MV-4-11 (cell line): Measurements from ENCODE around the gene S100G.

Source experiments
- DNase-seq: peaks from one replicate; lab custom pipeline; 2025; lab: John Stamatoyannopoulos, UW

The S100G gene

DNA sequence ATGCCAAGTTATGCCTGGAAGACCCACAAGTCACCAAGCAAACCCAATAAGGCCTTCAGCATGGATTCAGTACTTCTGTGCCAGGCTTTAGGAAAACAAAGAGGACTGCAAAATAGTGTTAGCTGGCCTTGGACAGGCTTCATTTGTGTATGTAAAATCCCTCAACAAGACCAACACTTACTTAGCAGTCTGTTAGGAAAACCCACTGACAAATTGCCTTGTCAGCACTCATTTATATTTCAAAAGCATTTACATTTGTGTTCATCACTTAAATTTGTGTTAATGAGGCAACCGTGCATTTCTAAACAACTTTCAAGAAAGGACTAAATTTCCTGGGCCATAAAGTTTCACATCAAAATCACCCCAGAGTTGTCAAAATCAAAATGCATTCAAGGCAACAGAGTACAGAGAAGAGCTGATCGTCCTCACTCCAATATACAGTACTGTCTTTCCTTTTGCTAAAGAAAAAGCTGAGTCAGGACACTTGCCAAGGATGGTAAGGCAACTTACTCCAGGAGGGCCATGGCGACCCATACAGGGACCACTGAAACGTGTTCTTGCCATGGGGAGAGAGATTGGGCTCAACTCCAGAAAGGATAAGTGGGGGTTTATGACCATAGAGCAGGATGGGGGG lies 1.6 kb downstream of the S100G start:
- no peak for DNase-seq

DNA sequence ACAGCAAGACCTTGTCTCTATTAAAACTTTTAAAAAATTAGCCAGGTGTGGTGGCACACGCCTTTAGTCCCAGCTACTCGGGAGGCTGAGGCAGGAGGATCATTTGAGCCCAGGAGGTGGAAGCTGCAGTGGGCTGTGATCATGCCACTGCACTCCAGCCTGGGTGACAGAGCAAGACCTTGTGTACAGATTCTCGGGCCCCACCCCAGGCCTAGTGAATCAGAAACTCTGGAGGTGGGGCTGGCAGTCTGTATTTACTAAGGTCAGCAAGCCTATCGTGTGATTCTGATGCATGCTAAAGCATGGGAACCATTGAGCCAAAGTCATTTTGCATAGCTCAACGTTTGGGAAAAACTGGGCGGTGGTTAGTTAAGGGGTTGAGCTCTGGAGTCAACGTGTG lies 3.5 kb downstream of the S100G start:
- no peak for DNase-seq

DNA sequence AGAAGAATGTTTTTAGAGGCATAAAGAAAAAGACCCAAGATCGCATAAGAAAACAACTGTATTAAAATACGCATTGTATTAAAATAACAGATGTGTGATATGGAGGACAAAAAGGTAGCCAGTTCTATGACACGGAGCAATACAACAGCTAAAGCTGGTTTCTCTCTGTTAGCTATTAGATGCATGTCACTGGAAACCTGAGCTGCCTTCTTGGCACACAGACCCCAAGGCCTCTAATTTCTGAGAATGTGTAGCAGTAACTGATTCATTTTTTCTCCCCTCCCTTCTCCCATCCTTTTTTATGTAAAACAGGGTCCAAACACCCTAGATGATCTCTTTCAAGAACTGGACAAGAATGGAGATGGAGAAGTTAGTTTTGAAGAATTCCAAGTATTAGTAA lies 4.1 kb downstream of the S100G start:
- DNase-seq, result no peak

DNA sequence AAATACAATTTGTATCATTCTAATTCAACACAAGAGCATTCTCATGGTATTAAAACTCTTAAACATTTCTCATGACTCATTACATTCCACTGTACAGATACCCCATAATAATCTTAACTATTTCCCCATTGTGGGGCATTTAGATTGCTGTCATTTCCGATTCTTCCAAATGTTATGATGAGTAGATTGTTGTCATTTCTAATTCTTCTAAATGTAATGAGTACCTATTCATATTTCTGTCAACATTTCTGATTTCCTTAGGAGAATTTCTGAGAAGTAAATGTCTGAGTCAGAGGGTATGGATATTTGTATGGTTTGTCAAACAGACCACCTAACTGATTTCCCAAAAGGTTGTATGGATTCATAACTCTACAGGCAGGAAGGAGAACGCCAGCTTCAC lies 8.3 kb downstream of the S100G start:
- DNase-seq, result no peak

DNA sequence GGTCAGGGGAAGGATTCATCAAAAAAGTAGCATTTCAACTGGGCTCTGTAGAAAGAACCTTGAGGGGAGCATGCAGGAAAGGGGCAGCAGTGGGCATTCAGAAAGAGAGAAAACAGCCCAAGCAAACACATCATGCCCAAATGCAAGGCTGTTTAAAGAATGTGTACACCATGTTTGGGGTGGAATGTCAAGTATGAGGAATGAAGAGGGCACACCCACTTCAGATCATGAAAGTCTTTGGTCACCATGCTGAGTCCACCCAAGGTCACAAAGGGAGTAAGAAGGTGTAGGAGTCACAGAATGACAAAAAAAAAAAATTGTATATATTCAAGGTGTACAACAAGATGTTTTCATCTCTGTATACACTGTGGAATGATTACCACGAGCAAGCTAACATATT lies 9.4 kb downstream of the S100G start:
- DNase-seq, result no peak

DNA sequence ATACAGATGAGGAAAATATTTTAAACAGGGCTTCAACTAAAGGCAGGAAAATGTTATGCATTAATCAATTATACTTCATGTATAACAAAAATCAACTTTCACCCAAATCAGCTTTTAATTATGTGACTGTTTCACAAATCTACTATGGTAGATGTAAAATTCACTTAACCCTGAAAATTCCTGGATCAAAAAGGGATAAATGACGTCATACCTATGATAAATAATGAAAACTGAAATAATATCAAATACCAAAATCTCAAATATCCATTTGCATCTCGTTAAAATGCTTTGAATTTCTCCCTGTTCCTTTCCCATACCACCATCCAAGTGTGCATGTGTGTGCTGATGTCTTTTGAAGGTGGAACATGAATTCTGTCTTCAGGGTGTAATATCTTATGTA lies 11.5 kb downstream of the S100G start:
- DNase-seq, result no peak

DNA sequence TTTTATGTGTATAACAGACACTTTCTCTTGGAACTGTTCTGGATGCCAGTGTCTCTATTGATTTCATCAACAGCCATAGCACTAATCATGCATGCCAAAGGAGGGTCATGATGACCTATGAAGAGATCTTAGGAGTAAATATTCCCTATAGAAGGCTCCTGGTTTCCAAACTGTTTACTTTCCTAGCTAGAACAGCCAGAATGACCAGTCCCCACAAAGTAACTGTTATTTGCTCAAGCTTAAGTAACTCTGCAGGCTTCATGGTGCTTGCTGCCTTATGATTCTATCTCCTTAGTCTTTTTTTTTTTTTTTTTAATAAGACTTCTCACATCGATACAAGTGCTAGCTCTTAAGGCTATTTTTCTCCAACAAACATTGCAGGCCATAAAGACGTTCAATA lies 12.4 kb downstream of the S100G start:
- DNase-seq, result no peak

DNA sequence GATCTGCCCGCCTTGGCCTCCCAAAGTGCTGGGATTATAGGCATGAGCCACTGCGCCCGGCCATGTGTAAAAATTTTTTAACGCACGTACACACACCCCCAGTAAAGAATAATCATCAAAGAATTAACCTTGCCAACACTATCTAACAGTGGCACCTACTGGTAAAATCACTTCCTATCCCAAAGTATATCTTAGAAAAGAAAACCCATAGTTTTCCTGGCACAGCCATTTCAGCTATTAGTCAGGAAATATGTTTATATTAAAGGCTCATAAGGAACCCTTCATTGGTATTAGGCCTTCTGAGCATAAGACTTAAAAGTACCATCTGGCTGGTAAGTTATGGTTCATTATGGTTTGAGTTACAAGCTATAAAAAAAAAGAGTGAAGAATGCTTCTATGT lies 14.1 kb downstream of the S100G start:
- no peak for DNase-seq

DNA sequence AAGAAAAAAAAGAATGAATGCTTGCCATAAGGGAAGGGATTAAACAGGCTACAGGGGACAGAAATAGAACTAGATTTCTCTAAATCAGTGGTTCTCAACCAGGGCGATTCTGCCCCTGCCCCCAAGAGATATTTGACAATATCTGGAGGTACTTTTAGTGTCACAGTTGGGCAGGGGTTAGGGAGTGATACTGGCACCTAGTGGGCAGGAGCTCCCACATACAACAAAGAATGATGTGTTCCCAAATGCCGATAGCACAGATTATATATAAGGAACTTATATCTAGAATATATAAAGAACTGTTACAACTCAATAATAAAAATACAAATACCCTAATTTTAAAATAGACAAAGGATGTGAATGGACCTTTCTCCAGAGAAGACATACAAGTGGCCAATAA lies 14.7 kb downstream of the S100G start:
- DNase-seq, result no peak

DNA sequence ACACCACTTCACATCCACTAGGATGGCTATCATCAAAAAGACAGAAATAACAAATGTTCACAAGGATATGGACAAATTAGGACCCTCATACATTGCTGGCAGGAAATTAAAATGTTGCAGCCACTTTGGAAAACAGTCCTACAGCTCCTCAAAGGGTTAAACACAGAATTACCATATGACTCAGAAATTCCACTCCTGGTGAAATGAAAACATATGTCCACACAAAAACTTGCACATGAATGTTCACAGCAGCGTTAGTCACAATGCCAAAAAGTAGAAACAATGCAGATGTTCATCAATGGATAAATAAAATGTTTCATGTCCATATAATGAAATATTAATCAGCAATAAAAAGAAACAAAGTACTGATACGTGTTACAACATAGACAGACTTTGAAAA lies 15.1 kb downstream of the S100G start:
- no peak for DNase-seq

DNA sequence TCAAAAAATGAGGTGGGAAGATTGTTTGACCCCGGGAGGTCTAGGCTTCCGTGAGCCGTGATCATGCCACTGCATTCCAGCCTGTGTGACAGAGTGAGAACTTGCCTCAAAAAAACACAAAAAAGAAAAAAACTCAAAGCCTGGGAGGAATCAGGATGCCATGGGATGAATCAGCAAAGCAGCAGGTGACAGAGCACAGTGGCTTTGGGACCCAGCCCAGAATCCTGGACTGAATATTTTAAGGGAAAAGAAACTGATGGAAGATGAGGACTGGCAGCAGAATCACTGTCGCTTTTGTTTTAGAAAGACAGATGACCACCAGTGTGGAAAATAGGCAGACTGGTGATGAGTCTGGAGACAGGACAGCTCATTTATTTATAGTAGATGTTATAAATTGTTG lies 16.6 kb downstream of the S100G start:
- no peak for DNase-seq

DNA sequence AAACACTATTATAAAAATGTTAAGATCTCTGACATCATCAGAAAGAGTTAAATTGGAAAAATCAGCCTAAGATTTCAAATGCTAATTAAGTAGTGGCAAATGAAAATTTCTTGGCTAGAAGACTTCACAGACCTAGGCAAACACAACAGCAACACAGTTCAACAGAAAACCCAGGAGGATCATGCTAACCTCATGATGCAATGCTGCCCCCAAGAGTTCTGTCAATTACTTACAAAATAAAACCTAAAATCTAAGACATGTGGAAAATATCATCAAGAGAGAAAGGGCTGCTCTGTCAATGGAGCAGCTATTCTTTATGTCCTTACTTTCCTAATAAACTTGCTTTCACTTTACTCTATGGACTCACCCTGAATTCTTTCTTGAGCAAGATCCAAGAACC lies 21.0 kb downstream of the S100G start:
- peak; percentile 6 for DNase-seq

DNA sequence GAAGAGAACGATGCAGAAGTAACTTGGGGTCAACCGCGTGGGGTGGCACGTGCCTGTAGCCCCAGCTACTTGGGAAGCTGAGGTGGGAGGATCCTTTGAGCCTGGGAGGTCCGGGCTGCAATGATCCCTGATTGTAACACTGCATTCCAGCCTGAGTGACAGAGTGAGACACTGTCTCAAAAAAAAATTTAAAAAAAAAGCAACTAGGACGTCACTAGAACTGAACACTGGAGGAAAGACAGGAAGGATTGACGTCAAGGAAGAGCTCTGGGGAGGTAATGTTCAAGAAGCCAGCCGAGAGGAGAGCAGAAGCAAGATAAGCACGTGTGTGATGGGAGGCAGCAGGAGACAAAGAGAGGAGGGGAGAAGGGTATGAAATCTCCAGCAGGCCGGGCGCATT lies 28.7 kb downstream of the S100G start:
- no peak for DNase-seq

DNA sequence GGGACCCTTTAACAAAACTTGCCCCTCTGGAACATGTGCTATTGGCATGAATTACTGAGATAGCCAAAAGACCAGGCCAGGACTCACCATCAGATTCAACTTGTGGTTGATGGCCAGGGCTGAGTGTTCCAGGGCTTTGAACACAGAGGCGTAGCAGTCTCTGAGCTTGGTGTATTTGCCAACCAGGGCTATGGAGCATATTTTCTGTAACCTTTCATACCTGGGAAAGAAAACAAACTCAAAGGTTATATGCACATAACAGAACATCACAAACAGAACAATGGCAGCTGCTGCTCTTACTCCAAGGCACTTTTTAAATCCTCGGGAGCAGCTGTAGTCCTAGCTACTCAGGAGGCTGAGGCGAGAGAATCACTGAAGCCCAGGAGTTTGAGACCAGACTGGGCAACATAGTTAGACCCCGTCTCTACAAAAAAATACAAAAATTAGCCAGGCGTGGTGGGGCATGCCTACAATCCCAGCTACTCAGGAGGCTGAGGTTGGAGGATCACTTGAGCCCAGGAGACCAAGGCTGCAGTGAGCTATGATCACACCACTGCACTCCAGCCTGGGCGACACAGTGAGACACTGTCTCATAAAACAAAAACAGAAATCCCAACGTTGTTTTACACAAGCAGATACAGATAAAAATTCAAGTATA lies 33.2 kb downstream of the S100G start:
- no peak for DNase-seq

DNA sequence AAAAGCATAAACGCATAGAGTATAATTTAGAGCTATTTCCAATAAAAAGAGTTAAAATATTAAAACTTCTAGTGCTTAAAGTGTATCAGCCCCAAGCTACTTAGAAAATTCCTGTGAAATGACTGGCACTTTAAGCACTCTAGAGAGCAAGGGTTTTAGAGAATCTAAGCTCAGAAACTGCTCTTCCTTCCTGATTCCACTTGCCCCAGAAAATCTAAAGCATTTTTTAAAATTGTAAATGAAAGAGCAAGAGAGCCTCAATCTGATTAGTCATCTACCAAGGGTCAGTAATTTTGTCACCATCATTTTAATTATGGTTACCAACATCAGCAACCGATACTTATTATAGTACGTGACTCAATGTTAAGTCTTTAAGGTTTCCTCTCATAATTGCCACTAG lies 37.6 kb downstream of the S100G start:
- DNase-seq, result no peak

DNA sequence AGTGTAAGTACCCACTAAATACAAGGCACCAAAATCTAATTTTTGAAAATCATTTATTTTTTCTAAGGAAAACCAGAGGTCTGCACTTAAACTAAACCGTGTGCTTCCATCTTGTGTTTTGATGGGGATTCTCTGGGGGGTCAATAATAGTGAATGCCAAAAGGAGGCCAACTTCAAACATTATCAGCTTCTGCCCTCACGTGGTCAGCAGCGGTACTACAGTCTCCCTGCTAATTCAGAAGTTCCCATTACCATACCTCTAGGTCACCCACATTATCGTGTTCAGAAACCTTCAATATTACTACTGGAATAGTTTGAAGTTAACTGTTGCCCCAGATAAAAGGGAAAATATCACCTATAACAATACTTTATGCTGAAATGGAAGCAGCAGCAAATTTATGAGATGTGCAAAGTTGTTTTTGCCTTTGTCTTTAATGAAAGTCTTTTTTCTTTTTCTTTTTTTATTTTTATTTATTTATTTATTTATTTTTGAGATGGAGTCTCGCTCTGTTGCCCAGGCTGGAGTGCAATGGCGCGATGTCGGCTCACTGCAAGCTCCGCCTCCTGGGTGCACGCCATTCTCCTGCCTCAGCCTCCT lies 45.2 kb downstream of the S100G start:
- DNase-seq, result peak; percentile 0

DNA sequence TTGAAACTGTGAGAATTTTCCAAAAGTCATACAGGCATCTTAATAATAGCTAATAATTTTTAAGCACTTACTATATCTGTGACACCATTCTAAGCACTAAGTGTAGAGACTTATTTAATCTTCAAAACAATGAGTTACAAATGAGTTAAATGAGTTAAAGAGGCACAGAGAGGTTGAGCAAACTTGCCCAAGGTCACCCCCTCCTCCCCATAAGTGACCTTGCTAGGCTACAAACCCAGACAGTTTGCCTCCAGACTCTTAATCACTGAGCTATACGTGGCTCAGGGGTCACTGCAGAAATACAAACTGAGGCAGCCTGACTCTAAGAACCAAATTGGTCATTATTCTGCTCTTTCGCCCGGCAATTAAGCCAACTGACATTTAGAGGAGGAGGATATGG lies 47.0 kb downstream of the S100G start:
- no peak for DNase-seq

DNA sequence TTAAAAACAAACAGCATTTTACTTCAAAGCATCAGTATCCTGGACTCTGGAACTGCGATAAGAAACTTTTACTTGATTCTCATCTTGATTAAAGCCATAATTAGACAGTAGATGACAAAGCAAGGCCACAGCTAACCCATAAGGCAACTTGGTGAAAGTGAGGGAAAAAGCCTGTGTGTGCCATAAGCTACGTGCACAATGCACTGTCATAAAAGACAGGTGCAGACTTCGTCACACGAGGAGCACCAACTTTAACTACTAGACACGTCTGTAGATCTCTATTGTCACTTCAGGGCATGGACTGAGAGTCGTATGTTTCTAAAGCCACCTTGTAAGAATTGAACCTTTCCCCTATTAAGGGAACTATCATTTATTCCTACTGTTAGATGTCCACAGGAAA lies 49.4 kb downstream of the S100G start:
- no peak for DNase-seq

DNA sequence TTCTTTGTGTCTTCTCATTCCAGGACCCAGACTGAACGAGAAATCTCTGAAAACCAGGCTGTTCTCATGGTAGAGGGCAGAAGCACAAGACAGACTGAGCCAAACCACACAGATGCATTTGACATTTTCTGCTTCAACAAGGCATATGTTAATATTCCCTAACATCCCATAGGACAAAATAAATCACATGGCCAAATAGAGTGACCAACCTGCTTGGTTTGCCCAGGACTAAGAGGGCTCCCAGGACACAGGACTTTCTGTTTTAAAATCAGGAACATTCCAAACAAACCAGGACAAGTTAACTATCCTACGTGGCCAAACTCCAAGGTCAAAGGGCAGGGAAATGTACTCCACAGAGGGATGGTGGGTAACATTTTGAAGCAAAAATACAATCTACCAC lies 50.8 kb downstream of the S100G start:
- DNase-seq, result no peak

DNA sequence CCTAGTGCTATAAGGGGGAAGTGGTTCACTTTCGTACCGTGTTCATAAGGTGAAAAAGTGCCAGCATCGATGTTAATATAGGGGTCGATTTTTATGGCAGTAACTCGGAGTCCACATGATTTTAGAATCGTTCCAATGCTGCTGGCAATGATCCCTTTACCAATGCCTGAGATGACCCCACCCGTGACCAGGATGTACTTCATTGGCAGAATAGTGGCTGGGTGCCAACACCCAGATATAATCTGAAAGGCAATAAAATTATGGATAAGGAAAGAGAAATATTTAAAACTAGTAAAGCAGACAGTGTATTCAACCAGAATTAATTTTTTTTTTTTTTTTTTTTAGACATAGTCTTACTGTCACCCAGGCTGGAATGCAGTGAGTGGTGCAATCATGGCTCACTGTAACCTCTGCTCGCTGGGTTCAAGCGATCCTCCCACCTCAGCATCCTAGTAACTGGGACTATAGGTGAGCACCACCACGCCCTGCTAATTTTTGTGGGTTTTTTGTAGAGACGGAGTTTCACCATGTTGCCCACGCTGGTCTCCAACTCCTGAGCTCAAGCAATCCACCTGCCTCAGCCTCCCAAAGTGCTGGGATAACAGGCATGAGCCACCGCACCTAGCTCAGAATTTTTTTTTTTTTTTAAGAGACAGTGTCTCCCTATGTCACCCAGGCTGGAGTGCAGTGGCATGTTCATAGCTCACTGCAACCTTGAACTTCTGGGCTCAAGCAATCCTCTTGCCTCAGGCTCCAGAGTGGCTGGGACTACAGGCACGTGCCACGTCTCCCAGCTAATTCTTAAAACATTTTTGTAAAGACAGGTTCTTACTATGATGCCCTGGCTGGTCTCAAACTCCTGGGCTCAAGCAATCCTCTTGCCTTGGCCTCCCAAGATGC lies 53.0 kb downstream of the S100G start:
- DNase-seq, result no peak
